T follicular helper cell (primary cell): ENCODE data around the gene UBE2F.
A peak's percentile ranks its signal among the peaks of the same experiment; 100 is the strongest.
"Not testable (repeated sequence)": the region's sequence is repeated elsewhere in the genome, so short reads cannot be mapped to it uniquely, and the experiment has no call there.

Source experiments
- DNase-seq: peaks from one replicate; pipeline ENCODE4 v3.0.0-alpha.2; 2020; ENCODE audit warnings: low read depth

UBE2F gene

GRCh38 chr2:237944302-237944701, 22.5 kb upstream of the UBE2F start:
- DNase-seq, result no peak

- no peak for DNase-seq
These were observed 20.4 kb upstream of the UBE2F start for GRCh38 chr2:237946423-237946822.

GRCh38 chr2:237951354-237951753, 15.5 kb upstream of the UBE2F start:
- DNase-seq, result not testable (repeated sequence)

GRCh38 chr2:237951878-237952277, 14.9 kb upstream of the UBE2F start:
- no peak for DNase-seq

GRCh38 chr2:237952851-237953250, 14.0 kb upstream of the UBE2F start:
- DNase-seq, result no peak

GRCh38 chr2:237955640-237956401, 11.0 kb upstream of the UBE2F start:
- no peak for DNase-seq

GRCh38 chr2:237956402-237956736, 10.4 kb upstream of the UBE2F start:
- no peak for DNase-seq

GRCh38 chr2:237961637-237962036, 5.2 kb upstream of the UBE2F start:
- DNase-seq, result no peak

- DNase-seq, result no peak
These were observed 4.3 kb upstream of the UBE2F start for GRCh38 chr2:237962432-237963084.

- DNase-seq, result not testable (repeated sequence)
These were observed 3.3 kb upstream of the UBE2F start for GRCh38 chr2:237963490-237963991.

GRCh38 chr2:237964194-237964577, 2.6 kb upstream of the UBE2F start:
- DNase-seq, result no peak

GRCh38 chr2:237964578-237965404, 2.0 kb upstream of the UBE2F start:
- DNase-seq, result no peak

- not testable (repeated sequence) for DNase-seq
These were observed 970 bp upstream of the UBE2F start for GRCh38 chr2:237965844-237966243.

- DNase-seq, result no peak
These were observed 607 bp upstream of the UBE2F start for GRCh38 chr2:237966250-237966564.

GRCh38 chr2:237967463-237967951, 693 bp downstream of the UBE2F start:
- no peak for DNase-seq

GRCh38 chr2:237968048-237968862, 1.4 kb downstream of the UBE2F start:
- DNase-seq, result peak; percentile 22

- no peak for DNase-seq
These were observed 4.8 kb downstream of the UBE2F start for GRCh38 chr2:237971661-237972060.

- no peak for DNase-seq
These were observed 5.4 kb downstream of the UBE2F start for GRCh38 chr2:237972211-237972610.

- DNase-seq, result no peak
These were observed 6.1 kb downstream of the UBE2F start for GRCh38 chr2:237972936-237973335.

- no peak for DNase-seq
These were observed 10.6 kb downstream of the UBE2F start for GRCh38 chr2:237977380-237977779.

- DNase-seq, result no peak
These were observed 11.4 kb downstream of the UBE2F start for GRCh38 chr2:237978058-237978712.
